GM21723 (cell line): ENCODE results near the gene MIP.
"Not testable (repeated sequence)": the region's sequence is repeated elsewhere in the genome, so short reads cannot be mapped to it uniquely, and the experiment has no call there.

Experiments used
- ATAC-seq: cut with Tn5 transposase; IDR thresholded peaks from one replicate; pipeline ENCODE4 v1.9.1; 2021; ENCODE audit warnings: mild to moderate bottlenecking, moderate library complexity; ENCODE audit not compliant: unreplicated experiment

Gene MIP

DNA sequence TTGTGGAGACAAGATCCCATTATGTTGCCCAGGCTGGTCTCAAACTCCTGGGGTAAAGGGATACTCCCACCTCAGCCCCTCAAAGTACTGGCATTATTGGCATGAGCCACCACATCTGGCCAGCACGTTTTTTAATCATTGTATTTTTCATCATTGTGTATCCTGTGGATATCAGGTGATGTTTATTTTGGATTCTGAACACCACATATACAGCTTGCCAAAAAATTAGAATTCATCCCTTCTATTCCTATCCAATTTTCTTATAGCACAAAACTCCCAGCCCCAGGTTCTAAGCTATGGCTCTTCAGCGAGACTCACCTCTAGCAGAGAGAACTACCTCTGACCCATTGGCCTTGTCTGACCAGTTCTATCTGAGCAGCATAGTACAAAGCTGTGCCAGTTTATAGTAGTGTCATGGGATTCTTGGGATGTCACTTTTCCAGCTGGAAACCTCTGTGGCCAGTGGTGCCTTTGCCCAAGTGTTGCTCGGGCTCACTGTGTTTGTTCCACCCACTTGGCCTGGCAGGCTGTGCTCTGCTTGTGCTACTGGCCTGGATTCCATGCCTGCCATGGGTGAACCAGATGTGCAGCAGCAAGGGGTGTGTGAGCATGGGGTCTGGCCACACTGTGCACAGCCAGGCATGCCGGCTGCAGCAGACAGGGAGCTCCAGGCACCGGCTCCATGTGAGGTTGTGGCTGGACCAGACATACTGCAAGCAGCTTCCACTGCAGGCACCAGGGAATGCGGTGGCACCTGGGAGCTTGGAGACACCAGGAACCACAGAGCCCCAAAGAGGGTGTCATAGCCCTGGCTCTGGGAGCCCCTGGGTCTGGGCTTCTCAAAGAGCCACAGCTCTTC is 42.4 kb downstream of the MIP start:
- no peak for ATAC-seq

GRCh38 chr12:56410768-56411167 is 43.7 kb downstream of the MIP start:
- no peak for ATAC-seq

GRCh38 chr12:56408799-56409417 is 45.5 kb downstream of the MIP start:
- no peak for ATAC-seq

DNA sequence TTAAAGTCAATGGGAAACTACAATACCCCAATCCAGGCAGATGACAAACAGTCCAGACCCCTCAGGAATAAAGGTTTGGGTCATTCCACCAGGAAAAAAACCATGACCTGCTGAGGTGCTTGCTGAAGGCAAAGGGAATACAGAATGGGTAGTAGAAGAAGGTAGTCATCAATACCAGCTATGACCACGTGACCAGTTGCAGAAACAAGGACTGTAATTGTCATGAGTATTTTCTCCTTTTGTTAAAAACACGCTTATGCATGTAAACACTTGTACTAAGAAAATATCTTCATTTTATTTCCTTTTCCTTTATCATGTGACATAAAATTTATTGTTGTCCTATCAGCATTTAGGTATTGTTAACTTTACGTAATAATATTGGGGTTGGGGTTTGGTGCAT is 50.2 kb downstream of the MIP start:
- ATAC-seq: not testable (repeated sequence)

GRCh38 chr12:56401612-56402011 is 52.8 kb downstream of the MIP start:
- not testable (repeated sequence) for ATAC-seq

DNA sequence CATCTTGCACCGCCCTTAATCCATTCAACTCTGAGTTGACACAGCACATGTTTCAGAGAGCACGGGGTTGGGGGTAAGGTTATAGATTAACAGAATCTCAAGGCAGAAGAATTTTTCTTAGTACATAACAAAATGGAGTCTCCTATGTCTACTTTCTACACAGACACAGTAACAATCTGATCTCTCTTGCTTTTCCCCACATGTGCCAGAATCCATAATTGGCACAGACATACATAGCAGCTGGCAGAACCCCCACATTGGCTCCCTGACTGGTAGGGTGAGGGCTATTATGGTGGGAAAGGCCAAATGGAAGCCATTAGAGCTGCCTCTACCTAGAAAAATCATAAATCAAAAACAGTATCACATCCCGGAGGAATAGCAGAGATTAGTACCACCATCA is 53.3 kb downstream of the MIP start:
- not testable (repeated sequence) for ATAC-seq
